Transverse colon (tissue), 4 donors: ENCODE results near the gene SYCP2.

ENCODE experiments used
- CTCF ChIP-seq, 5 experiments: fragments of 200-600 bp in 3 of 5; fragments of 450-650 bp in 2 of 5; sonication (generic) in 3 of 5; IDR thresholded peaks; 1 replicate in 2 of 5; 2 replicates in 3 of 5; pipeline ENCODE4 v1.5.1; 2016 to 2017; ENCODE audit warnings: antibody characterized with exemption in 5 of 5, inconsistent platforms in 3 of 5, mild to moderate bottlenecking in 2 of 5, moderate library complexity in 1 of 5
- EP300 ChIP-seq: sonication (generic); formaldehyde crosslinking; IDR thresholded peaks from one replicate; pipeline ENCODE4 v1.6.1; 2017; ENCODE audit warnings: antibody characterized with exemption, low read depth
- POLR2AphosphoS5 ChIP-seq, 3 donors: sonication (generic); formaldehyde crosslinking; IDR thresholded peaks; one replicate each; pipeline ENCODE4 v1.6.1; 2016; ENCODE audit warnings: antibody characterized with exemption in 3 of 3

- TF ChIP-seq CTCF (IDR thresholded peaks at IDR 0.05) = no peak
- TF ChIP-seq POLR2AphosphoS5 (IDR thresholded peaks at IDR 0.05) = no peak
- no peak for TF ChIP-seq EP300
Measured at GRCh38 chr20:59895908-59896307, 37.5 kb downstream of the SYCP2 start.
